ENCODE results near the gene PRICKLE2. TPM values are rescaled to one million over a fixed set of nuclear protein-coding genes. Genes with fewer than 3 reads are reported as not detected.

The PRICKLE2 gene
- total RNA-seq, 1 donor from 2014 or later: 84.4 TPM

DNA sequence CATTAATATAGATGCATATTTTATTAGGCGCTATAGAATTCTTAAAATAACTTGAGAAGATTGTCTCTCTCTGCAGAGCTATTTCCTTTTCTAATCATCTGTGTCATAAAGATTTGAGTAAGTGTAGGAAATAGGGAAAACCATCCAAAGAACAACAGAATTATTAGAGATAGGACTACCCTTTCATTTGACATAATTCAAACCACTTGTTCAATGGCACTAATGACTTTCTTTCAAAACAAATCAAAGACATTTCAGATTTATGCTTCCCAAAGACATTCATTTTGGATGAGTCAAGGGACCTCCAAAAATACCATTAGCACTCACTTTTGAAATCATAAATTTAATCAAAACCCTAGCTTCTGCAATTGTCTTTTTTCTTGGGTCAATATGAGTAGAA lies 29.5 kb downstream of the PRICKLE2 start:
- TF ChIP-seq, protein P1, sequence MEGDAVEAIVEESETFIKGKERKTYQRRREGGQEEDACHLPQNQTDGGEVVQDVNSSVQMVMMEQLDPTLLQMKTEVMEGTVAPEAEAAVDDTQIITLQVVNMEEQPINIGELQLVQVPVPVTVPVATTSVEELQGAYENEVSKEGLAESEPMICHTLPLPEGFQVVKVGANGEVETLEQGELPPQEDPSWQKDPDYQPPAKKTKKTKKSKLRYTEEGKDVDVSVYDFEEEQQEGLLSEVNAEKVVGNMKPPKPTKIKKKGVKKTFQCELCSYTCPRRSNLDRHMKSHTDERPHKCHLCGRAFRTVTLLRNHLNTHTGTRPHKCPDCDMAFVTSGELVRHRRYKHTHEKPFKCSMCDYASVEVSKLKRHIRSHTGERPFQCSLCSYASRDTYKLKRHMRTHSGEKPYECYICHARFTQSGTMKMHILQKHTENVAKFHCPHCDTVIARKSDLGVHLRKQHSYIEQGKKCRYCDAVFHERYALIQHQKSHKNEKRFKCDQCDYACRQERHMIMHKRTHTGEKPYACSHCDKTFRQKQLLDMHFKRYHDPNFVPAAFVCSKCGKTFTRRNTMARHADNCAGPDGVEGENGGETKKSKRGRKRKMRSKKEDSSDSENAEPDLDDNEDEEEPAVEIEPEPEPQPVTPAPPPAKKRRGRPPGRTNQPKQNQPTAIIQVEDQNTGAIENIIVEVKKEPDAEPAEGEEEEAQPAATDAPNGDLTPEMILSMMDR (IDR thresholded peaks at IDR 0.05; ENCODE audit: insufficient read depth, low read depth, low read length): no peak
- TF ChIP-seq EZH2 (IDR thresholded peaks at IDR 0.05; ENCODE audit: insufficient read depth, low read length): no peak
- Histone ChIP-seq H3K27ac (ENCODE audit: low read depth, low read length) (no peak overlapping the region), H3K4me2 (ENCODE audit: low read length) (no peak overlapping the region), H3K79me2 (ENCODE audit: insufficient read depth, low read length) (peaks cover 92% of the 10 kb centered on the region), H3K4me1 (ENCODE audit: insufficient read depth, low read length) (peaks cover 11% of the 10 kb centered on the region), H3K9ac (ENCODE audit: low read length) (no peak overlapping the region), H3K9me3 (ENCODE audit: insufficient read depth, low read depth, low read length) (no peaks in the 10 kb centered on the region), H3K4me3 (ENCODE audit: insufficient read depth, low read depth, low read length) (no peak overlapping the region), H3K36me3 (ENCODE audit: insufficient read depth, low read length) (peaks cover 23% of the 10 kb centered on the region), H3K27me3 (ENCODE audit: insufficient read depth, low read length) (no peaks in the 10 kb centered on the region), H2AFZ (ENCODE audit: low read depth, low read length) (no peak overlapping the region), H4K20me1 (ENCODE audit: insufficient read depth, low read length) (peaks cover 7% of the 10 kb centered on the region)
- peaks cover 7% of the 10 kb centered on the region for H3K9me3 Mint-ChIP-seq (ENCODE audit: unreplicated experiment)
- H3K27me3 Mint-ChIP-seq (ENCODE audit: low read depth, unreplicated experiment): no peaks in the 10 kb centered on the region
- peaks cover 11% of the 10 kb centered on the region for H3K4me1 Mint-ChIP-seq (ENCODE audit: low read depth, unreplicated experiment)
- no peak overlapping the region for H3K27ac Mint-ChIP-seq (ENCODE audit: unreplicated experiment)
- no peak for DNase-seq (ENCODE audit: low read depth)
- H3K4me3 Mint-ChIP-seq (ENCODE audit: unreplicated experiment): no peak overlapping the region
- peaks cover 48% of the 10 kb centered on the region for H3K36me3 Mint-ChIP-seq (ENCODE audit: low read depth, unreplicated experiment)
- FAIRE-seq: no peak

DNA sequence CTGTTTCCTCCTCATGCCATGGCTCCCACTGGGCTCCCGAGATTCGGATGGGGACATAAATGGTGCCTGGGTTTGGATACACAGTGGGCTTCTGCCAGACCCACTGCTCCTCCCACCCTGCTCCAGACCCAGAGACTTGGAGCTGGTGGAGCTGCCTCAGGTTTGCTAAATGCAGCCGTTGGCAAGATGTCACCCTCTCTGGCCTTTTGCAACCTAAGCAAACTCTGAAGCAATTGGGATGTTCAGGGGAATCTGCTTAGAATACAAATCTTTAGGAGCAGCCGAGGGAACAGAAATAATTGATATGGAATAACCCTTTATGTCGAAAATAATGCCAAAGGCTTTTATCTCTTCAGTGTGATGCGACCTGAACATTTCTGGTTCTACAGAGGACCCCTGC lies 33.4 kb downstream of the PRICKLE2 start:
- H3K27ac ChIP-seq (ENCODE audit: low read depth, low read length): peak overlapping the region; percentile 95
- no peak for FAIRE-seq
- H3K36me3 ChIP-seq (ENCODE audit: insufficient read depth, low read length): peaks cover 14% of the 10 kb centered on the region
- peaks cover 84% of the 10 kb centered on the region for H3K79me2 ChIP-seq (ENCODE audit: insufficient read depth, low read length)
- H3K9me3 Mint-ChIP-seq (ENCODE audit: unreplicated experiment): peaks cover 7% of the 10 kb centered on the region
- H3K4me1 Mint-ChIP-seq (ENCODE audit: low read depth, unreplicated experiment): peaks cover 36% of the 10 kb centered on the region
- TF ChIP-seq, protein P1 (IDR thresholded peaks at IDR 0.05; ENCODE audit: insufficient read depth, low read depth, low read length): no peak
- no peak for TF ChIP-seq EZH2 (IDR thresholded peaks at IDR 0.05; ENCODE audit: insufficient read depth, low read length)
- no peak overlapping the region for H2AFZ ChIP-seq (ENCODE audit: low read depth, low read length)
- no peaks in the 10 kb centered on the region for H4K20me1 ChIP-seq (ENCODE audit: insufficient read depth, low read length)
- peaks cover 41% of the 10 kb centered on the region for H3K36me3 Mint-ChIP-seq (ENCODE audit: low read depth, unreplicated experiment)
- no peak overlapping the region for H3K4me2 ChIP-seq (ENCODE audit: low read length)
- no peak for DNase-seq (ENCODE audit: low read depth)
- H3K9ac ChIP-seq (ENCODE audit: low read length): peak overlapping the region; percentile 13
- H3K4me3 Mint-ChIP-seq (ENCODE audit: unreplicated experiment): no peak overlapping the region
- H3K27ac Mint-ChIP-seq (ENCODE audit: unreplicated experiment): no peak overlapping the region
- no peaks in the 10 kb centered on the region for H3K9me3 ChIP-seq (ENCODE audit: insufficient read depth, low read depth, low read length)
- no peaks in the 10 kb centered on the region for H3K27me3 ChIP-seq (ENCODE audit: insufficient read depth, low read length)
- no peak overlapping the region for H3K4me3 ChIP-seq (ENCODE audit: insufficient read depth, low read depth, low read length)
- H3K4me1 ChIP-seq (ENCODE audit: insufficient read depth, low read length): peaks cover 50% of the 10 kb centered on the region
- no peaks in the 10 kb centered on the region for H3K27me3 Mint-ChIP-seq (ENCODE audit: low read depth, unreplicated experiment)
